Naive thymus-derived CD4-positive, alpha-beta T cell (primary cell): ENCODE results near the gene SPTBN5. TPM values are rescaled to one million over a fixed set of nuclear protein-coding genes. Genes with fewer than 3 reads are reported as not detected.

Source experiments
- ATAC-seq: fragments of 150-1000 bp; cut with Tn5 transposase; 2 replicates; pipeline ENCODE4 v1.10.0; 2021; ENCODE audit warnings: mild to moderate bottlenecking, moderate library complexity
- CTCF ChIA-PET: fragments of 350-600 bp; sonication (Branson Sonifier 250); formaldehyde crosslinking; loops from one replicate; lab custom pipeline; 2021; ENCODE audit warnings: antibody characterized with exemption; lab: Charles Lee
- POLR2A ChIA-PET: fragments of 350-600 bp; sonication (Branson Sonifier 250); formaldehyde crosslinking; loops from one replicate; lab custom pipeline; 2021; ENCODE audit warnings: antibody characterized with exemption, inconsistent platforms; lab: Charles Lee
- DNase-seq, 9 donors: peaks; one replicate each; pipeline versions ENCODE4 v3.0.0 to v3.0.0-alpha.2; 2020 to 2022; ENCODE audit warnings: mixed read lengths in 1 of 9
- H3K27ac ChIP-seq: one replicate; pipeline ENCODE4 v1.7.0; 2013; ENCODE audit warnings: mild to moderate bottlenecking, low read depth, low read length, moderate library complexity
- H3K27me3 ChIP-seq, 2 donors: one replicate each; pipeline ENCODE4 v1.7.0; 2013; ENCODE audit warnings: low read length in 2 of 2, mild to moderate bottlenecking in 2 of 2, moderate library complexity in 2 of 2; ENCODE audit not compliant: control insufficient read depth in 2 of 2, insufficient read depth in 2 of 2
- H3K36me3 ChIP-seq, 3 experiments: 1 replicate in 2 of 3; 2 replicates in 1 of 3; pipeline ENCODE4 v1.7.0; 2013; ENCODE audit warnings: low read length in 3 of 3, mild to moderate bottlenecking in 3 of 3, moderate library complexity in 1 of 3; ENCODE audit not compliant: insufficient read depth in 3 of 3, control insufficient read depth in 2 of 3
- H3K4me1 ChIP-seq, 2 donors: one replicate each; pipeline ENCODE4 v1.7.0; 2013; ENCODE audit warnings: low read length in 2 of 2, mild to moderate bottlenecking in 2 of 2, moderate library complexity in 1 of 2; ENCODE audit not compliant: control insufficient read depth in 2 of 2, insufficient read depth in 2 of 2
- H3K4me3 ChIP-seq: 2 replicates; pipeline ENCODE4 v1.7.0; 2013; ENCODE audit warnings: mild to moderate bottlenecking, low read length
- H3K9me3 ChIP-seq, 3 experiments: 1 replicate in 2 of 3; 2 replicates in 1 of 3; pipeline ENCODE4 v1.7.0; 2013; ENCODE audit warnings: low read length in 3 of 3; ENCODE audit not compliant: control insufficient read depth in 2 of 3
- H3K27ac Mint-ChIP-seq, 9 donors: one replicate each; pipeline ENCODE4 v1.8.0; 2020 to 2022; ENCODE audit warnings: mixed read lengths in 9 of 9, mild to moderate bottlenecking in 8 of 9, moderate library complexity in 5 of 9, inconsistent platforms in 2 of 9
- H3K27me3 Mint-ChIP-seq, 5 donors: one replicate each; pipeline ENCODE4 v1.8.0; 2021 to 2022; ENCODE audit warnings: mixed read lengths in 5 of 5, mild to moderate bottlenecking in 1 of 5
- H3K36me3 Mint-ChIP-seq, 5 donors: one replicate each; pipeline ENCODE4 v1.8.0; 2020 to 2022; ENCODE audit warnings: mixed read lengths in 5 of 5, mild to moderate bottlenecking in 3 of 5, inconsistent platforms in 1 of 5
- H3K4me1 Mint-ChIP-seq, 7 donors: one replicate each; pipeline ENCODE4 v1.8.0; 2020 to 2022; ENCODE audit warnings: mixed read lengths in 7 of 7, mild to moderate bottlenecking in 3 of 7, inconsistent platforms in 1 of 7
- H3K4me3 Mint-ChIP-seq, 10 donors: one replicate each; pipeline ENCODE4 v1.8.0; 2020 to 2022; ENCODE audit warnings: mild to moderate bottlenecking in 10 of 10, mixed read lengths in 10 of 10, moderate library complexity in 6 of 10, inconsistent platforms in 2 of 10
- H3K9me3 Mint-ChIP-seq, 11 donors: one replicate each; pipeline ENCODE4 v1.8.0; 2020 to 2022; ENCODE audit warnings: mixed read lengths in 11 of 11, mild to moderate bottlenecking in 4 of 11, inconsistent platforms in 1 of 11, moderate library complexity in 1 of 11
- intact Hi-C, 2 donors: fragments of 100-400 bp; cut with micrococcal nuclease; formaldehyde crosslinking; loops; one replicate each; pipeline ENCODE4 v1.15.1; 2023
- polyA plus RNA-seq, 2 donors: library from polyadenylated mRNA; unstranded; fragments of 300-500 nt; fragmentation: Illumina TruSeq; gene quantifications; one replicate each; pipeline ENCODE4 v1.2.3, GENCODE V29; 2021
- total RNA-seq, 6 experiments: library from RNA in 5 of 6; stranded (reverse) in 5 of 6; gene quantifications; 1 replicate in 5 of 6; 2 replicates in 1 of 6; pipeline ENCODE4 v1.2.3 and lab custom pipeline; 2021 to 2026

Gene SPTBN5
- total and polyA plus RNA-seq, 7 experiments from 2014 or later = 0.12 to 2.7 (median 1.7) TPM; not detected in 1

- Mint-ChIP-seq H3K36me3 (no peaks in the 10 kb centered on the region), H3K27ac (peak overlapping the region in 1 of 9 donors; percentile 62), H3K4me1 (peaks cover 0 to 2% (median 0%) of the 10 kb centered on the region in 7 donors), H3K9me3 (no peaks in the 10 kb centered on the region), H3K27me3 (no peaks in the 10 kb centered on the region), H3K4me3 (no peak overlapping the region)
- no peaks in the 10 kb centered on the region for H3K9me3 ChIP-seq
- intact Hi-C loops = loop anchor here in 1 of 2 donors (5.0 kb wide), 1 partner anchor 48 kb away; no protein-coding TSS in a partner anchor
- ChIA-PET POLR2A (no interaction called here), CTCF (interaction anchor here (0.6 kb wide), 1 partner anchor 1105 kb away, joined by 3 read pairs; no protein-coding TSS in a partner anchor)
- H3K4me1 ChIP-seq = no peaks in the 10 kb centered on the region
- H3K27me3 ChIP-seq = no peaks in the 10 kb centered on the region
- no peak for DNase-seq
- H3K27ac ChIP-seq = no peak overlapping the region
- H3K4me3 ChIP-seq = no peak overlapping the region
- no peaks in the 10 kb centered on the region for H3K36me3 ChIP-seq
- no peak for ATAC-seq
These were observed 39.4 kb downstream of the SPTBN5 start for GRCh38 chr15:41854443-41854842.

- CTCF ChIA-PET = interaction anchor here (0.6 kb wide), 1 partner anchor 1104 kb away, joined by 3 read pairs; no protein-coding TSS in a partner anchor
- no peak overlapping the region for H3K27ac ChIP-seq
- no peaks in the 10 kb centered on the region for H3K9me3 ChIP-seq
- H3K36me3 Mint-ChIP-seq = no peaks in the 10 kb centered on the region
- POLR2A ChIA-PET = no interaction called here
- no peak overlapping the region for H3K4me3 ChIP-seq
- ATAC-seq (no peak), DNase-seq (no peak)
- no peak overlapping the region for H3K27ac Mint-ChIP-seq
- no peaks in the 10 kb centered on the region for H3K36me3 ChIP-seq
- no peaks in the 10 kb centered on the region for H3K9me3 Mint-ChIP-seq
- intact Hi-C loops = loop anchor here in 1 of 2 donors (5.0 kb wide), 1 partner anchor 48 kb away; no protein-coding TSS in a partner anchor
- no peaks in the 10 kb centered on the region for H3K27me3 ChIP-seq
- no peaks in the 10 kb centered on the region for H3K4me1 ChIP-seq
- H3K27me3 Mint-ChIP-seq = no peaks in the 10 kb centered on the region
- no peak overlapping the region for H3K4me3 Mint-ChIP-seq
- H3K4me1 Mint-ChIP-seq = peaks cover 0 to 2% (median 0%) of the 10 kb centered on the region in 7 donors
These were observed 40.0 kb downstream of the SPTBN5 start for GRCh38 chr15:41853831-41854230.

GRCh38 chr15:41852736-41853590 lies 40.9 kb downstream of the SPTBN5 start:
- no peak overlapping the region for H3K4me3 ChIP-seq
- ChIA-PET CTCF (interaction anchor here (0.5 to 1.0 kb wide), 3 partner anchors 16 to 204 kb away, joined by 3 read pairs; no protein-coding TSS in a partner anchor), POLR2A (interaction anchor here (0.8 to 1.0 kb wide), 3 partner anchors 15 to 40 kb away, joined by 3 to 5 read pairs (median 3); partner anchors contain the start of genes JMJD7 and SPTBN5)
- DNase-seq = no peak
- H3K27ac ChIP-seq = no peak overlapping the region
- H3K36me3 ChIP-seq = peaks cover 0 to 7% (median 0%) of the 10 kb centered on the region in 3 experiments
- H3K36me3 Mint-ChIP-seq = peaks cover 0 to 5% (median 0%) of the 10 kb centered on the region in 5 donors
- H3K27me3 Mint-ChIP-seq = no peaks in the 10 kb centered on the region
- ATAC-seq = no peak
- H3K27ac Mint-ChIP-seq = no peak overlapping the region
- H3K9me3 ChIP-seq = no peaks in the 10 kb centered on the region
- peaks cover 0 to 2% (median 0%) of the 10 kb centered on the region in 7 donors for H3K4me1 Mint-ChIP-seq
- no peak overlapping the region for H3K4me3 Mint-ChIP-seq
- H3K4me1 ChIP-seq = no peaks in the 10 kb centered on the region
- intact Hi-C loops = loop anchor here in 1 of 2 donors (5.0 kb wide), 1 partner anchor 49 kb away; no protein-coding TSS in a partner anchor
- no peaks in the 10 kb centered on the region for H3K9me3 Mint-ChIP-seq
- H3K27me3 ChIP-seq = no peaks in the 10 kb centered on the region

GRCh38 chr15:41851755-41852370 lies 42.0 kb downstream of the SPTBN5 start:
- Mint-ChIP-seq H3K4me3 (no peak overlapping the region), H3K27me3 (no peaks in the 10 kb centered on the region), H3K4me1 (peaks cover 0 to under 1% (median 0%) of the 10 kb centered on the region in 7 donors), H3K27ac (peak overlapping the region in 2 of 9 donors; percentile 2 to 17), H3K36me3 (peaks cover 0 to 5% (median 0%) of the 10 kb centered on the region in 5 donors), H3K9me3 (no peaks in the 10 kb centered on the region)
- ATAC-seq (no peak), DNase-seq (no peak)
- Histone ChIP-seq H3K36me3 (peaks cover 0 to 18% (median 0%) of the 10 kb centered on the region in 3 experiments), H3K9me3 (no peaks in the 10 kb centered on the region), H3K4me1 (no peaks in the 10 kb centered on the region), H3K27ac (no peak overlapping the region), H3K4me3 (no peak overlapping the region), H3K27me3 (no peaks in the 10 kb centered on the region)
- CTCF ChIA-PET = interaction anchor here (1.0 kb wide), 1 partner anchor 18 kb away, joined by 3 read pairs; no protein-coding TSS in a partner anchor
- POLR2A ChIA-PET = interaction anchor here (0.8 to 1.0 kb wide), 3 partner anchors 14 to 42 kb away, joined by 3 to 5 read pairs (median 3); partner anchors contain the start of genes JMJD7 and SPTBN5
- intact Hi-C loops = loop anchor here in 1 of 2 donors (5.0 kb wide), 1 partner anchor 50 kb away; no protein-coding TSS in a partner anchor

GRCh38 chr15:41851167-41851523 lies 42.7 kb downstream of the SPTBN5 start:
- POLR2A ChIA-PET = interaction anchor here (0.7 kb wide), 1 partner anchor 20 kb away, joined by 3 read pairs; no protein-coding TSS in a partner anchor
- no peaks in the 10 kb centered on the region for H3K27me3 Mint-ChIP-seq
- peak overlapping the region in 2 of 9 donors; percentile 30 to 43 for H3K27ac Mint-ChIP-seq
- no peak overlapping the region for H3K27ac ChIP-seq
- no peaks in the 10 kb centered on the region for H3K4me1 Mint-ChIP-seq
- H3K4me3 ChIP-seq = no peak overlapping the region
- H3K4me3 Mint-ChIP-seq = no peak overlapping the region
- H3K9me3 Mint-ChIP-seq = no peaks in the 10 kb centered on the region
- ATAC-seq = no peak
- CTCF ChIA-PET = no interaction called here
- H3K27me3 ChIP-seq = no peaks in the 10 kb centered on the region
- H3K4me1 ChIP-seq = no peaks in the 10 kb centered on the region
- peaks cover 0 to 26% (median 0%) of the 10 kb centered on the region in 3 experiments for H3K36me3 ChIP-seq
- DNase-seq = no peak
- H3K36me3 Mint-ChIP-seq = peaks cover 0 to 5% (median 3%) of the 10 kb centered on the region in 5 donors
- intact Hi-C loops = loop anchor here in 1 of 2 donors (5.0 kb wide), 1 partner anchor 51 kb away; no protein-coding TSS in a partner anchor
- H3K9me3 ChIP-seq = no peaks in the 10 kb centered on the region

GRCh38 chr15:41850482-41851166 lies 43.2 kb downstream of the SPTBN5 start:
- H3K27me3 ChIP-seq = no peaks in the 10 kb centered on the region
- Mint-ChIP-seq H3K4me3 (no peak overlapping the region), H3K9me3 (no peaks in the 10 kb centered on the region), H3K4me1 (no peaks in the 10 kb centered on the region), H3K27me3 (no peaks in the 10 kb centered on the region), H3K36me3 (peaks cover 0 to 5% (median 3%) of the 10 kb centered on the region in 5 donors), H3K27ac (peak overlapping the region in 6 of 9 donors; percentile 16 to 82 (median 72))
- ATAC-seq = no peak
- no peak overlapping the region for H3K27ac ChIP-seq
- no peaks in the 10 kb centered on the region for H3K9me3 ChIP-seq
- H3K4me1 ChIP-seq = no peaks in the 10 kb centered on the region
- peaks cover 0 to 31% (median 0%) of the 10 kb centered on the region in 3 experiments for H3K36me3 ChIP-seq
- intact Hi-C loops = loop anchor here in 1 of 2 donors (5.0 kb wide), 1 partner anchor 52 kb away; no protein-coding TSS in a partner anchor
- H3K4me3 ChIP-seq = no peak overlapping the region
- DNase-seq = no peak
- POLR2A ChIA-PET = interaction anchor here (0.7 kb wide), 1 partner anchor 21 kb away, joined by 3 read pairs; no protein-coding TSS in a partner anchor
- CTCF ChIA-PET = no interaction called here
